HEK293 (cell line): ENCODE measurements around the gene GJA1.

ENCODE experiments used
- CTCF ChIA-PET: fragments of 350-600 bp; formaldehyde crosslinking; extraction: SDS; loops from one replicate; lab custom pipeline; 2021; ENCODE audit warnings: antibody characterized with exemption; lab: Yijun Ruan, JAX
- POLR2A ChIA-PET: fragments of 300-600 bp; formaldehyde crosslinking; extraction: SDS; loops from one replicate; lab custom pipeline; 2020; ENCODE audit warnings: antibody characterized with exemption, inconsistent platforms; lab: Yijun Ruan, JAX
- H3K27ac ChIP-seq: fragments of 200-500 bp; sonication (Bioruptor generic); 2 replicates; pipeline ENCODE4 v1.5.1; 2014; ENCODE audit warnings: low read depth, low read length, control low read depth, inconsistent platforms; ENCODE audit errors: extremely low read depth
- H3K36me3 ChIP-seq, 2 experiments: fragments of 200-500 bp in 1 of 2; sonication (Bioruptor generic) in 1 of 2; 1 replicate in 1 of 2; 2 replicates in 1 of 2; pipeline ENCODE4 v1.5.1; 2014 to 2017; ENCODE audit warnings: inconsistent platforms in 2 of 2, low read length in 2 of 2; ENCODE audit not compliant: control insufficient read depth in 2 of 2, insufficient read depth in 1 of 2
- H3K4me1 ChIP-seq: fragments of 200-500 bp; sonication (Bioruptor generic); 2 replicates; pipeline ENCODE4 v1.5.1; 2014; ENCODE audit warnings: mild to moderate bottlenecking, low read length, inconsistent platforms; ENCODE audit not compliant: control insufficient read depth, insufficient read depth
- H3K4me3 ChIP-seq: 2 replicates; pipeline ENCODE4 v1.5.1; 2011; ENCODE audit warnings: low read depth, mild to moderate bottlenecking, control low read depth, low read length, moderate library complexity
- H3K9me3 ChIP-seq: fragments of 200-500 bp; sonication (Bioruptor generic); 2 replicates; pipeline ENCODE4 v1.5.1; 2014; ENCODE audit warnings: low read depth, low read length, inconsistent platforms; ENCODE audit not compliant: control insufficient read depth, insufficient read depth
- CTCF ChIP-seq: fragments of 450-650 bp; formaldehyde crosslinking; IDR thresholded peaks from 2 replicates; pipeline ENCODE4 v1.5.1; 2016; ENCODE audit warnings: missing biosample characterization, missing genetic modification characterization
- KLF8 ChIP-seq: fragments of 450-650 bp; formaldehyde crosslinking; IDR thresholded peaks from 2 replicates; pipeline ENCODE4 v1.5.1; 2016; ENCODE audit warnings: missing biosample characterization, missing genetic modification characterization
- KLF9 ChIP-seq: fragments of 450-650 bp; formaldehyde crosslinking; IDR thresholded peaks from 2 replicates; pipeline ENCODE4 v1.5.1; 2016; ENCODE audit warnings: missing biosample characterization, missing genetic modification characterization, low read depth
- PRDM1 ChIP-seq: fragments of 450-650 bp; formaldehyde crosslinking; IDR thresholded peaks from 2 replicates; pipeline ENCODE4; 2016; ENCODE audit warnings: missing biosample characterization, missing genetic modification characterization
- ZNF155 ChIP-seq: fragments of 450-650 bp; formaldehyde crosslinking; IDR thresholded peaks from 2 replicates; pipeline ENCODE4 v1.5.1; 2016; ENCODE audit warnings: missing biosample characterization, missing genetic modification characterization
- ZNF16 ChIP-seq: fragments of 450-650 bp; formaldehyde crosslinking; IDR thresholded peaks from 2 replicates; pipeline ENCODE4 v1.5.1; 2016; ENCODE audit warnings: low read depth, missing biosample characterization, missing genetic modification characterization
- ZNF311 ChIP-seq: fragments of 450-650 bp; formaldehyde crosslinking; IDR thresholded peaks from 2 replicates; pipeline ENCODE4 v1.5.1; 2017; ENCODE audit warnings: missing biosample characterization, missing genetic modification characterization, borderline replicate concordance
- ZNF350 ChIP-seq: fragments of 450-650 bp; formaldehyde crosslinking; IDR thresholded peaks from 2 replicates; pipeline ENCODE4 v1.5.0; 2017; ENCODE audit warnings: missing biosample characterization, mild to moderate bottlenecking, missing genetic modification characterization
- ZNF391 ChIP-seq: fragments of 450-650 bp; formaldehyde crosslinking; IDR thresholded peaks from 2 replicates; pipeline ENCODE4 v1.5.1; 2016; ENCODE audit warnings: low read depth, missing biosample characterization, missing genetic modification characterization, borderline replicate concordance
- ZNF398 ChIP-seq: fragments of 450-650 bp; formaldehyde crosslinking; IDR thresholded peaks from 2 replicates; pipeline ENCODE4 v1.5.1; 2017; ENCODE audit warnings: missing biosample characterization, missing genetic modification characterization
- ZNF416 ChIP-seq: fragments of 450-650 bp; formaldehyde crosslinking; IDR thresholded peaks from 2 replicates; pipeline ENCODE4 v1.5.1; 2016; ENCODE audit warnings: missing biosample characterization, missing genetic modification characterization
- ZNF423 ChIP-seq: fragments of 450-650 bp; formaldehyde crosslinking; IDR thresholded peaks from 2 replicates; pipeline ENCODE4 v1.5.1; 2016; ENCODE audit warnings: missing biosample characterization, missing genetic modification characterization
- ZNF488 ChIP-seq: fragments of 450-650 bp; formaldehyde crosslinking; IDR thresholded peaks from 2 replicates; pipeline ENCODE4 v1.5.1; 2016; ENCODE audit warnings: missing biosample characterization, missing genetic modification characterization
- ZNF561 ChIP-seq: fragments of 450-650 bp; IDR thresholded peaks from 2 replicates; pipeline ENCODE4 v1.5.1; 2018; ENCODE audit warnings: missing biosample characterization, missing genetic modification characterization, borderline replicate concordance
- ZNF654 ChIP-seq: fragments of 450-650 bp; formaldehyde crosslinking; IDR thresholded peaks from 2 replicates; pipeline ENCODE4 v1.5.1; 2016; ENCODE audit warnings: low read depth, missing biosample characterization, missing genetic modification characterization
- ZNF768 ChIP-seq: fragments of 450-650 bp; formaldehyde crosslinking; IDR thresholded peaks from 2 replicates; pipeline ENCODE4 v1.5.1; 2018; ENCODE audit warnings: missing biosample characterization, mild to moderate bottlenecking, missing genetic modification characterization
- ZNF843 ChIP-seq: fragments of 450-650 bp; formaldehyde crosslinking; IDR thresholded peaks from 2 replicates; pipeline ENCODE4 v1.5.1; 2016; ENCODE audit warnings: missing biosample characterization, missing genetic modification characterization
- ZSCAN5A ChIP-seq: fragments of 450-650 bp; formaldehyde crosslinking; IDR thresholded peaks from 2 replicates; pipeline ENCODE4 v1.5.1; 2016; ENCODE audit warnings: missing biosample characterization, missing genetic modification characterization
- ZXDB ChIP-seq: fragments of 450-650 bp; formaldehyde crosslinking; IDR thresholded peaks from 2 replicates; pipeline ENCODE4 v1.5.1; 2016; ENCODE audit warnings: missing biosample characterization, missing genetic modification characterization
- TF ChIP-seq, protein P1 (sequence below): fragments of 450-650 bp; formaldehyde crosslinking; IDR thresholded peaks from 2 replicates; pipeline ENCODE4 v1.5.1; 2016; ENCODE audit warnings: missing biosample characterization, missing genetic modification characterization

The GJA1 gene

GRCh38 chr6:121482004-121482693 is 46.7 kb downstream of the GJA1 start:
- Histone ChIP-seq H3K36me3 (no peaks in the 10 kb centered on the region), H3K4me1 (peaks cover 6% of the 10 kb centered on the region), H3K9me3 (no peaks in the 10 kb centered on the region), H3K4me3 (no peak overlapping the region), H3K27ac (no peak overlapping the region)
- CTCF ChIA-PET, result interaction anchor here (0.7 kb wide), 1 partner anchor 17 kb away, joined by 4 read pairs; no protein-coding TSS in a partner anchor
- TF ChIP-seq ZNF155 (tag by site-specific recombination) (no peak), ZNF768 (tag by site-specific recombination) (no peak), ZNF654 (tag by site-specific recombination) (no peak), PRDM1 (tag by site-specific recombination) (no peak), ZNF843 (no peak), ZSCAN5A (no peak), ZNF350 (tag by site-specific recombination) (no peak), ZNF488 (no peak), ZNF311 (tag by site-specific recombination) (no peak), ZNF391 (no peak), KLF8 (tag by site-specific recombination) (no peak), ZNF423 (no peak), ZNF416 (tag by site-specific recombination) (no peak), CTCF (tag by site-specific recombination) (no peak), ZNF561 (no peak), ZXDB (tag by site-specific recombination) (no peak), ZNF16 (no peak), ZNF398 (tag by site-specific recombination) (no peak), KLF9 (tag by site-specific recombination) (no peak)
- TF ChIP-seq, protein P1, sequence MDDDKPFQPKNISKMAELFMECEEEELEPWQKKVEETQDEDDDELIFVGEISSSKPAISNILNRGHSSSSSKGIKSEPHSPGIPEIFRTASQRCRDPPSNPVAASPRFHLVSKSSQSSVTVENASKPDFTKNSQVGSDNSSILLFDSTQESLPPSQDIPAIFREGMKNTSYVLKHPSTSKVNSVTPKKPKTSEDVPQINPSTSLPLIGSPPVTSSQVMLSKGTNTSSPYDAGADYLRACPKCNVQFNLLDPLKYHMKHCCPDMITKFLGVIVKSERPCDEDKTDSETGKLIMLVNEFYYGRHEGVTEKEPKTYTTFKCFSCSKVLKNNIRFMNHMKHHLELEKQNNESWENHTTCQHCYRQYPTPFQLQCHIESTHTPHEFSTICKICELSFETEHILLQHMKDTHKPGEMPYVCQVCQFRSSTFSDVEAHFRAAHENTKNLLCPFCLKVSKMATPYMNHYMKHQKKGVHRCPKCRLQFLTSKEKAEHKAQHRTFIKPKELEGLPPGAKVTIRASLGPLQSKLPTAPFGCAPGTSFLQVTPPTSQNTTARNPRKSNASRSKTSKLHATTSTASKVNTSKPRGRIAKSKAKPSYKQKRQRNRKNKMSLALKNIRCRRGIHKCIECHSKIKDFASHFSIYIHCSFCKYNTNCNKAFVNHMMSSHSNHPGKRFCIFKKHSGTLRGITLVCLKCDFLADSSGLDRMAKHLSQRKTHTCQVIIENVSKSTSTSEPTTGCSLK, result no peak
- POLR2A ChIA-PET, result no interaction called here
